ENCODE measurements around the gene ZNF436.

Gene ZNF436

DNA sequence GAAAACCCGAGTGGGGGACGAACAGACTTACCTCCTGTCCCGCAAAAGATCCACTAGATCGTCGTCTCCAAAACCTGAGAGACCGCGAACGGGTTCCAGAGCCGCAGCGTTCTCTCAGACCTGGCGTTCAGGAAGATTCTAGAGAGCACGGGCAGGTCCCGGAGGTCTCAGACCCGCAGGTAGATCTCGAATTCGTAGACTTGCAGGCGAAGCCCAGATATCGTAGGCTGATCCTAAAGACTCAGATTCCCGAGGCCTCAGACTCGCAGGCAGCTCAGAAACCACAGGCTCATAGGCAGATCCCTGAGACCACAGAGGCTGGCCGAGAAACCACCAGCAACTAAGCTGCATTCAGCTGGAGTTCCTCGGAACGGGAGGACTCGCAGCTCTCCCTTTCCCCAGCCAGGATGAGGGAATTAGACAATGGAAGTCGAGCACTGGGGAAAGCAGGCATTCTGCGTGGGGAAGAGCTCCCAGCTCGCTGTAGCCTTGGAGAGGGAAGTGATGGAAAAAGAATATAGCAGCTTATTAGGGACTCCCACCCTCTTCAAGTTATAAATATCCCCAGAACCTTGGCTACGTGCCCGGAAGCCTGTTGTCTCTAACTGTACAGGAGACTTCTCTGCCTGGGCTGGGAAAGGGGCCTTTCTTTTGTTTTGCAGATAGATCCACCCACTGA is at the start of gene ZNF436:
TSS of gene ZNF436 (minus strand) at position 502 of the 679 bp plus-strand sequence. CDS start 1,831 bp downstream, outside the sequence.
- peak; percentile 32 for DNase-seq

DNA sequence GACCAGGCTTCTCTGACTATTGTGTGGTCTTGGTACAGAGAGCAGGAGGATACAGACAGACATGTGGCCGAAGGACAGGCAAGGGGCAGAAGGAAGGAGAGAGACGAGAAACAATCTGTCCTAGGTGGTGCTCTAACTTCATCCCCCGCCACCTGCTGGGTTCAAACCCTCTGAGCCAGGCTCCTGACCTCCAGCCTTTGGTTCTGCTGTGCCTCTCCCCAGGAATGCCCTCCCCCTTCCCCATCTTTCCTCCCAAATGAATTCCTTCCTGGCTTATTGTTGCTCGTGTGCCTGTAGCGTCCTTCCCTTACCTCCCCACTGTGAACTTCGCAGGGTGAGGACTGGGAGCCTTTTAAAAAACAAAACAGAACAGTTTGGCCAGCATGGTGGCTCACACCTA is 49.5 kb upstream of the ZNF436 start:
- no peak for DNase-seq

DNA sequence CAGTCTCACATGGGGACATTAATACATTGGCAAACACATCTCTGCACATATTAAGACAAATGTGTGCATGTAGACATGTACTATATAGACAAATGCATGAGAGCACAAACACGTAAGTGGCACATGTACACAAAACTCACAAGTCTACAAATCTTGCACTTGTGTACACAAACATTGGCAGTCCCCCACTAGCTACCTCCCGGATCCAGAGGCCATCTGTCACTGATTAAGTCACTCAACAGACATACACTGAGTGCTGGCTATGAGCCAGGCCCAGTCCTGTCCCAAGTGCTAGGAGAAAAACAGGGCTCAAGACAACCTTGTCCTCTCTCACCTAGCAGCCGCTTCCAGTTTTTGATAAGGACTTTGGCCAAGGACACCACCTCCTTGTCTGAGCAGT is 47.9 kb upstream of the ZNF436 start:
- DNase-seq = no peak

DNA sequence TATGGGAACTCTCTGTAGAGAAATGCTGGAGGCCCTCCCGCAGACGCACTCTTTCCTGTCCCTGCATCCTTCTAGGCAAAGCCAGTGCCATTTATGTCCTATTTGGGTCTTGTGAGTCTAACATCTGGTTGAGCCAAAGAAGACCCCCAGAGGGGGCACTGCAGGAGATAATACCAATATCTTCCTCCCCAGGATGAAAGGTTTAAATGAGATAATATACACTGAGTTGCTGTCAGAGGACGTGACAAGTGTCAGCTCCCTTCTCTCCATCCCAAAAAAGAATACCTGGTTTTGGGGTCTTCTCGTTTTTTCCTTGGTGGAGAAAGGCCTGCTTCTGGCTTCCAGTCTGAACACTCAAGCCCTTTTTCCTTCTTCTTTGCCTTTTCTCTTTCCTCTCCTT is 47.3 kb upstream of the ZNF436 start:
- no peak for DNase-seq

DNA sequence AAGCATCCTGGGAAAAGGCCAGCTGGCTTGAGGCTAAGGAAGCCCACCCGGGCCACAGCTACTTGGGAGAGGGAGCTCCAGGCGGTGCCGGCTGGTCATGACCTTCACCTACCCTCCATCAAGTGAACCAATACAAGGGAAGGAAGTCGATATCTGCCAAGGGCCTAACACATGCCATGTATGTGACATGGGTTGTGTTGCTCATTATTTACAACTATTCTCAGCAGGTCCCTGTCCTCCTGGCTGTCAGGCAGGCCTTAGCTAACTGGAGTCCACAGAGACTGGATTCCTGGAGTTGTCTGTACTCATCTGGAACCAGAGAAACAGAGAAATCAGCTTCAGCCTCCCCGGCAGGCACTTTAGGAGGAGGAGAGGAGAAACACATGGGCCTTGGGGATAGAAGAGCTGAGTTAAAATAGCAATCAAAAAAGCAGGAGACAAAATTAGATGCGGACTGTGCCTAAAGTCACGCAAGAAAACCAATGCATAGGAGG is 39.2 kb upstream of the ZNF436 start:
- DNase-seq = no peak

DNA sequence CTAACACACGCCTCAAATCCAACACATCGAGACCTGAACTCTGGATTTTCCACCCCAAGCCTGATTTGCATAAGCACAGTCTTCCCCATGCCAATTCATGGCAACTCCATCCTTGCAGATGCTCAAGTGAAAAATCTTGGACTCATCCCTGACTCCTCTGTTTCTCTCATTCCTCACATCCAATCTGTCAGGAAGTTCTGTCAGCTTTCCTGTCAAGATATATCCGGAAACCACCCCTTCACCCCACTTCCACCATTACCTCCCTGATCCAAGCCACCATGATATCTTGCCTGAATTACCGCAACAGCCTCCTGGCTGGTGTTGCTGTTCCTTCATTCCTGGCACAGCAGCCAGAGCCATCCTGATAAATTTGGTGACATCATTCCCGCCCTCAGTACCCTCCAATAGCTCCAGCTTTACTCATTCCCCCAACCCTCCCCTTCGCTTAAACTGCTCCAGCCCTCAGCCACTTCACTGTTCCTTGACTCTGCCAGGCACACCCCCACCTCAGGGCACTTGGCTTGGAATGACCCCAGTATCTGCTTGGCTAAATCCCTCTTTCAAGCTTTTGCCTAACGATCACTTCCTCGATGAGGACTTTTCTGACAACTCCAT is 37.5 kb upstream of the ZNF436 start:
- DNase-seq = no peak

DNA sequence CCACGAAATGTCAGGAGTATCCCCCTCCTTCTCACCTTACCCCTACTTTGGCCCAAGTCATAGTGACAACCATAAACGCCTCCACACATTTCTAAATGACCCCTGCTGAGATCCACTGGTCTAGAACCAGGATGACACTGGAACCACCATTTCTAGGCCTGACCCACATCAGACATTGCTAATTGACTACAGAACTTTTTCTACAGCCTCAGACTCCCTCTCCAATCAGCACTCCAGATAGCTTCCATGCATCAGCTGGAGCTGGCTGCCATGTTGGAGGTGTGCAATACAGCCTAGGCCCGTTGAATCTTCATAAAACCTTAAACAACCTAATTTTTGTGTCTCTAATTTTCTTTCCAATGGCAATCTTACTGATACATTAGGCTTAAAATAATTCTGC is 36.3 kb upstream of the ZNF436 start:
- DNase-seq = no peak

DNA sequence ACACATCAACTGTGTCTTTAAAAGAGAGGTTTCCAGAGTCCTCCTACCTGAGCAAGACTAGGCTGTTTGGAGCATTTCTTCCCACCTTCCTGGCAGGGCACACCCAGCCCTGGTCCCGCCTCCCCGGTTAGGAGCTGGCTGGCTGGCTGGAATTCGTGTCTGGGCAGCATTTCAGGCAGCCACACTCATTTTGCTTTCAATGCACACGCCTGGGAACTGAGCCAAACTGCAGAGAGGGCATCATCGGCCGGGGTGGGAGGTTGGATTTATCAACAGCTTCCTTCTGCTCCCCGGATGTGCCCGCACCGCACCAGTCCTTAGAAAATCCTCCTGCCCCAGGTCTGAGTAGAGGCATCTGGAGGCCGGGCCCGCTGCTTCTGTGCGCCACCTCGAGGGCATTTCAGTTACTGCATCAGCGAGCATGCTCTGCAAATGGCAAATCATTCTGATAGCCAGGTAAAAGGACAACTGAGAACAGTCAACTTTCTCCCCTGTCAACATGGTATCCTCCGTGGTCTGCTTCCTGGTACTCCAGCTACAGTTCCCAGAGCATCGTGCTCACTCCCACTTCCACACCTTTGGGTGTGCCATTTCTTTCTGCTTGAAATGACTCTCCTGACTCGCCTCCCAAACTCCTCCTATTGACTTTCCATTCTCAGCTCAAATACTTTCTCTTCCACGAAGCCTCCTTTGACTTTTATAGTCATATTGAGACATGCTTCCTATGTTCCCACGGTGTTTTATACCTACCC is 34.3 kb upstream of the ZNF436 start:
- peak; percentile 90 for DNase-seq

DNA sequence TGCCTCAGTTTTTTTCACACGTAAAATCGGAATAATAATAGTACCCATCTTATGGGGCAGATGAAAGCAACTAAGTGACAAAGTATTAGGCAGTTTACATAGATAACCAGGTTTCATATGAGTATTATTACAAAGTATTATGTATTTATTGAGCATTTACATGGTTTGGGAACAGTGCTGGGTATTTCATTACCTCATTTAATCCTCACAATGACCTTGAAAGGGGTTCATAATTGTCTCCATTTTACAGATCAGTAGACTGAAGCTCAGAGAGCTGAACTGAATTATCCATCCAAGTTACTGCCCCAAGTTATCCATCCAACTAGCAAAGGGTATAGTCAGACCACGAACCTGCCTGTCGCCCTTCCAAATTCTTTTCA is 33.7 kb upstream of the ZNF436 start:
- DNase-seq = no peak

DNA sequence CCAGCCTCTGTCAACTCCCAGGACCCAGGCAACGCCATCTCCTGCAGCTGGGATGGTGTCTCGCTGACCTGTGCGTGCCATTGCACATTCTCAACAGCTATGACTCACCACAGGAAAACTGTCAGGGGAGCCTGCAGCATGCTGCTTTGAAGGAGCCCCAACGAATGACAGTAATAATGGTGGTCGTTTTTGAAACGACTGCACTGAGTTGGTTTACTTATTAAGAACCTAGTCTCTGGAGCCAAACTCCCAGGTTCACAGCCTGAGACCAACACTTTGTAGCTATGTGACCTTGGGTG is 33.4 kb upstream of the ZNF436 start:
- no peak for DNase-seq

DNA sequence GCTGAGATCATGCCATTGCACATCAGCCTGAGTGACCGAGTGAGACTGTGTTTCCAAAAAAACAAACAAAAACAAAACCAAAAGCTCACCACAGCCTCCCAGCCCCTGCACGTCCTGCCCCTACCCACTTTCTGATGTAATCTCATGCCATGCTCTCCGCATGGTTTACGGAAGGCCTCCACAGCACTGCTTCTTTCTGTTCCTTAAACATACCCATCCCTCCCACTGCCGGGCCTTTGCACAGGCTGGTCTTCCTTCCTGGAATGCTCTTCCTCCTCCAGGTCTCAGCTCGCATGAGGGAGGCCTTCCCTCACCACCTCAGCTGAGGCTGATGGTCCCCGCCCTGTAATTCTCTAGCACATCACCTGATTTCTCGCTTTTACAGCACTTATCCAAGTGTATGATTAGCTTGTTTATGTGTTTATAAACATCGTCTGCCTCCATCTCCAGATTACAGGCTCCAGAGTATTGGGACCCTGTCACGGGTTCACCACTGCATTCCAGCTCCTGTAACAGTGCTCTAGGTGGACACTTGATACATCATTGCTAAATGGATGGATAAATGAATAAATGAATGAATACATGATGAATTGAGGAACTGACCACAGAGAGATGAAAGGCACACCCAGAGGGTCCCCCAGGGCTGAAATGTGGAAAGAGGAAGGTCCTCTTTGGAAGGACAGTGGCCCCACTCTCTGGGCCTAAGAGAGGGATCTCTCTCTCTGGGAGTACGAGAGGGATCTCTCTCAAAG is 32.8 kb upstream of the ZNF436 start:
- DNase-seq = no peak

DNA sequence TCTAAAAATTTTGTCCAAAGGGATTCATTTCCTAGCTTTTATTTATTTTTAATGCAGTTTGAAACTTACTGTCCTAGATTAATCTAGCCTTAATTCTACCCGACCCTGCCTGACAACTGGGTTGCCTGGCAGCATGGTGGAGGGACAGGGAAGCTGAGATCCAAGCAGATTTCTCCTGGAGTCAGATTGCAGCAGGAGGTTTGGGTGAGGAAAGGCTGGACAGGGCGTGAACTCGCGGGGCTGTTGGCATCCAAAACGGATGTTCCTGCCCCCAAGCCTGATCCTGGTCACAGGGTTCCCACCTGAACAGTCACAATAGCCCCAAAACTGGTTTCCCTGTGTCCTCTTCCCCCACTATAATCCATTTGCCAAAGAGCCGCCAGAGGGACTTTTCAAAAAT is 31.7 kb upstream of the ZNF436 start:
- DNase-seq = no peak

DNA sequence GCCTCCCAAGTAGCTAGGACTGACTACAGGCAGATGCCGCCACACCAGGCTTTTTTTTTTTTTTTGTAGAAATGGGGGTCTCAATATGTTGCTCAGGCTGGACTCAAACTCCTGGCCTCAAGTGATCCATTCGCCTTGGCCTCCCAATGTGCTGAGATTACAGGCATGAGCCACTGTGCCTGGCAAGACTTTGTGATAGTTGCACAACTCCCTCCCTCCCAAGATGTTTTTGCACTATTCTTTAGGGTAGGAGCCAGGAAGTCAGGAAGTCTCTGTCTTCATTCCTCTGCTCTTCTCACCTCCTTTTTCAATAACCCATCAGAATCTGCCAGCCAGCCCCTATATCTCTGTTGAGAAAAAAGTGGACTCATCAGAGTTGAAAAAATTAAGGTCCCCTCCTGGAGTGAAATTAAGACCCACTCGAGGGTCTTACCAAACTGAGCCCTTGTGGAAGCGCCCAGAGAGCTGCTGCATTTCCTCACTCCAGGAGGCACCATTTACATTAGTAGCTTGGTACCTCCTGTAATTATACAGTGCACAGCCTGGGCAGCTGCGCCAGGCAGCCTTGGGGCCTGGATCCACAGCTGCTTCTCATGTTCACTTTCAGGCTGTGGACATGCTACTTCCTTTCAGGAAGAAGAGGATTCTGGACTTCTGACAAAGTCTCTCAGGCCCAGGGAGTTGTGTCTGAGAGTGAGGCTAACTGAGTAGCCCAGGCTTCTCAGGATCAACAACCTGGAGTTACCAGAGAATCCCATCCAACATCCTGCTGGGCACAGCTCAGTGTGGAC is 30.9 kb upstream of the ZNF436 start:
- DNase-seq = no peak

DNA sequence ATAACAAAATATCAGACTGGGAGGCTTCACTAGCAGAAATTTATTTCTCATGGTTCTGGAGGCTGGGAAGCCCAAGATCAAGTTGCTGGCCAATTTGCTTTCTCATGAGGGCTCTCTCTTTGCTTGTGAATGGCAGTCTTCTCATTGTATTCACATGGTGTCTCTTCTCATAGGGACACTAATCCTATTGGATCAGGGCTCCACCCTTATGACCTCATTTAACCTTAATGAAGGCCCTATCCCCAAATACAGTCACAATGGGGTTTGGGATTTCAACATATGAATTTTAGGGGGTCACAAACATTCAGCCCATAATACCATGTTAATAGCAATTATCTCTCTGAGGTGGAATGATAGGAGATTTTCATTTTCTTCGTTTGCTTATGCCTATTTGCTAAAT is 29.6 kb upstream of the ZNF436 start:
- no peak for DNase-seq

DNA sequence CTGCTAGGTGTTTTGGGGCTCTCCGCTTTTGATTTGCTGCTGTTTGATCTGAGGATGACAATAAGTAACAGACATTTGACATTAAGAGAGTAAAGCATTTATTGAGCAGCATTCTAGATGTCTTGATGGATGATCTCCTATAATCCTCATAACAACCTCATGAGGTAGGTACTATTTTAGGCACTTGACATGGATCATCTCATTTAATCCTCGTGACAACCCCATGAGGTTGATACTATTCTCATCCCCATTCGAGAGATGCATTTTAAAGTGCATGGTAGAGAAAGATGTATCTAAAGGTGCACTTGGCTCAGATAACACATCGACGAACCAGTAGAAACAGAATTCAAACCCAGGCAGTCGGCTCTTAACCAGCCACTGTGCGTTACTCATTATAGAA is 28.3 kb upstream of the ZNF436 start:
- no peak for DNase-seq

DNA sequence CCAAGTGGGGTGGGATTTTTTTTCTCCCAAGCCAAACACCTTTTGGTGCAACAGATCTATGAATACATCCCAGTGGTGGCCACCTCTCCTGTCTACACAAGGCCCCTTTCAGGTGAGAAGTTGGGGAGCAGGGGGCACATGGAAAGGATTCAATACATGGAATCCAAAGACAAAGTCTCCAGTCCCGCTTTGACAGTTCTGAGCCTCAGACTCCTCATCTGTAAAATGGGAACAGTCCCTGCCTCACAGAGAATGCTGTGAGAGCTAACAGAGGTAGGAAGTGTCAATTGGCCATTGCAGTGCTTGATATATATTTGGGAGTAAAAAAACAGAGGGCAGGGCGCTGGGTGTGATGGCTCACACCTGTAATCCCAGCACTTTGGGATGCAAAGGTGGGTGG is 26.7 kb upstream of the ZNF436 start:
- DNase-seq = no peak

DNA sequence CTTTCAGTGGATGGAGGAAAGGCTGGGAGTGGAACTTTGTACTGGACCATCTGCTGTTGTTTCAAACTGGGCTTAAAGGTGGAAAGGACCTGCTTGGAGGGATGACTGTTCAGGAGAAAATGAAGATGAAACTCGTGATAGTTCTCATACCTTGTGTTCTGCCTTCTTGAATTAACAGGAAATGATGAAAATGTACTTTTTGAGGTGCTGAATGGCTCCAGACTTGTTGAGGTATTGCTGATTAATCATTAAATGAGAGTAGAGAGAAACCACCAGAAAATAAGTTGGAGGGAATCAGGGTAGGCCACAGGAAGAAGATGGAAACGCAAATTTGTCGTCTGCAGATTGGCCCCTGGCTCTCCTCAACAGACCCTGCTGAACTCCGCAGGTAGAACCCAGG is 26.2 kb upstream of the ZNF436 start:
- no peak for DNase-seq

DNA sequence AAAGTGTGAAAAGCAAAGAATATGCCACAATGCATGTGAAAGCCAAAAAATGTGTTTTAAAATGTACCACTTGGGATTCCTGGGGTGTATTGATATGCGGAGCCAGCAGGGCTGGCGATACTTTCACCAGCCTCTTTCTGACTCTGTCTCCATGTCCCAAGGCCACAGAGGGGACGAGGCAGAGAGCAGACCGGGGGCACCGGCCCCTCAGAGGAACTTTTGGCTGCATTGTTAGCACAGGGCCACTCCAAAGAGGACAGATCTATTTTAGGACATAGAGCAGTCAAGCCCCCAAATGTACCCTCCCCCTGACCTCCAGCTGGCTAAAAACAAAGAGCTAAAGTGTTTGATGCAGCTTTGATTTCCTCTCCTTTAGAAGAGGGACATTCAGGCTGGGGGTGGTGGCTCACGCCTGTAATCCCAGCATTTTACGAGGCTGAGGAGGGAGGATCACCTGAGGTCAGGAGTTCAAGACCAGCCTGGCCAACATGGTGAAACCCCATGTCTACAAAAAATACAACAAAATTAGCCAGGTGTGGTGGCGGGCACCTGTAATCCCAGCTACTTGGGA is 25.6 kb upstream of the ZNF436 start:
- DNase-seq = no peak

DNA sequence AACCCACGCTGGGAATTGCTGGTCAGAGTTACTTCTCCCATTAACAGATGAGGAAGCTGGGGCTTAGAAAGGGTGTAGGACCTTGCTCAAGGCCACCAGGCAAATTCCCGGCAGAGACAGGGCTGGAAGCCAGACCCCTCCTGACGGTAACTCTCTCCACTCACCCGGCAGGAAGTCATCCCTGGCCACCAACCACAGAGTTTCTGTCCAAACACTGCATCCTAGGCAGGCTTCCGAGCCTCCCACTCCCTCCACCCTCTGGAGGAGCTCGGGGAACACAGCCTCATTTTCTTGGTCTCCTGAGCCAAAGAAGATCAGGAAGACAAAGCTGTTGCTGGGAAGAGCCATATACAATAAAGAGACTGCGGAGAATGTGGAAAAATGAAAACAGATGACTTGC is 25.0 kb upstream of the ZNF436 start:
- DNase-seq = no peak

DNA sequence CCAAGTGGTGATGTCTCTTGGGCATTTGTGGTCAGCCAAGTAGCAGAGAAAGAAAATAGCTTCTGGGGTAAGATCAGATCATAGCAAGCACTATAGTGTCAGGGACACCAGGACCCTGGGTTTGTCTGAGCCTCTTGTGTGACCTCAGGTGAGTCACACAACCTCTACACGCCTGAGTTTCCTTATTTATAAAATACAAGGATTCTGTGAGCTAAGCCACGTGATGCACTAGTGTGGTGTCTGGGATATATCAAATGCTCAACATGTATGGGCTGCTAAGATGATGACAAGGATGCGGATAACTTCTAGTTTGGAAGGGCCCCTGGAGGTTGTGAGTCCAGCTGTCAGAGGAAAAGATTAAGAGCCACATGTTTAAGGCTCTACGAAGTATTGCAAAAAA is 24.5 kb upstream of the ZNF436 start:
- no peak for DNase-seq

DNA sequence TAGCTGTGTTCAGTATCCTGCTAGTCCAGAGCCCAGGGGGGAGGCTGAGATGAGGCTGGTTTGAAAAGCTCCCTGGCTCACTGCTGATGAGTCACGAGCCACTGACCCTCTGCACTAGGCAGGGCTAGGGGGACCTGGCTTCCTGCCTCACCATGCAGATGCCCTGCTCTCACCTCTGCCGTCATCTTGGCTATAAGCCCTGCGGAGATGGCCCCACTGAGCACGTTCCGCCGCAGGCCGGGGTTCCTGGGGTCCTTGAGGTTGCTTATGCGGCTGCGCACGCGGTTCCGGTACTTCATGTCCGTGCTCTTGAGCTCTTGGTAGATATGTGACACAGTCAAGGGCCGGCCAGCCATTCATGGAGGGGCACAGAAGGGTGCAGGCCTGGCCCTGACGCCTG is 24.1 kb upstream of the ZNF436 start:
- no peak for DNase-seq

DNA sequence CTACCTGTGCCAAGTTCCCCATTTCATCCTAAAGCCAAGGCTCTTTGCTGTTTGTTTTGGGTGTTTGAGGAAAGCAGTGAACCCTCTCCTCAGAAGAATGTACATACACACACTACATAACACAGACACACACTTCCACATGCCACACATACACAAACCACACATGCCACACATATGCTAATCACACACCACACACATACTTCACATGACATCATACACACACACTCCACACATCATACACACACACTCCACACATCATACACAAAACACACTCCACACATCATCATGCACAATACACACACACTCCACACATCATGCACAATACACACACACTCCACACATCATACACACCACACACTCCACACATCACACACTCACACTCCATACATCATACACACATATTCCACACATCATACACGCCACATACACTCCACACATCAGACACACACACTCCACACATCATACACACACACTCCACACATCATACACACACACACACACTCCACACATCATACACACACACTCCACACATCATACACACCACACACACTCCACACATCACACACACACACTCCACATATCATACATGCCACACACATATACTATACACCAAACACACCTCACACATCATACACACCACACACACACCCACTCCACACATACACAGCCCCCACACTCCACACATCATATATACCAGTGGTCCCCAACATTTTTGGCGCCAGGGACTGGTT is 22.7 kb upstream of the ZNF436 start:
- DNase-seq = no peak
